MCF 10A (cell line): ENCODE measurements around the gene FNIP1. TPM values are rescaled to one million over a fixed set of nuclear protein-coding genes. Genes with fewer than 3 reads are reported as not detected.
"Not testable (repeated sequence)": the region's sequence is repeated elsewhere in the genome, so short reads cannot be mapped to it uniquely, and the experiment has no call there.

ENCODE experiments used
- BruUV-seq: library from RNA; stranded (reverse); fragments of 400-500 nt; replicated peaks from 2 replicates; lab custom pipeline; 2021; lab: Mats Ljungman, UMichigan
- CTCF ChIA-PET: fragments of 300-600 bp; sonication (Branson Sonifier 250); formaldehyde crosslinking; extraction: SDS; loops from one replicate; lab custom pipeline; 2021; ENCODE audit warnings: antibody characterized with exemption, inconsistent platforms; lab: Yijun Ruan, JAX
- POLR2A ChIA-PET: fragments of 300-600, 350-650 bp; sonication (Branson Sonifier 250); formaldehyde crosslinking; extraction: SDS; loops from one replicate; lab custom pipeline; 2020; ENCODE audit warnings: antibody characterized with exemption, inconsistent platforms; lab: Yijun Ruan, JAX
- DNase-seq: peaks from one replicate; pipeline ENCODE4 v3.0.0-alpha.2; 2018; ENCODE audit not compliant: unreplicated experiment
- H3K27ac Mint-ChIP-seq: one replicate; pipeline ENCODE4 v1.8.0; 2022; ENCODE audit warnings: mild to moderate bottlenecking, low read depth, mixed read lengths; ENCODE audit not compliant: unreplicated experiment
- H3K27me3 Mint-ChIP-seq: one replicate; pipeline ENCODE4 v1.8.0; 2022; ENCODE audit warnings: mixed read lengths; ENCODE audit not compliant: insufficient read depth, unreplicated experiment
- H3K36me3 Mint-ChIP-seq: one replicate; pipeline ENCODE4 v1.8.0; 2022; ENCODE audit warnings: mild to moderate bottlenecking, moderate library complexity, mixed read lengths; ENCODE audit not compliant: insufficient read depth, unreplicated experiment
- H3K4me1 Mint-ChIP-seq: one replicate; pipeline ENCODE4 v1.8.0; 2022; ENCODE audit warnings: mixed read lengths; ENCODE audit not compliant: insufficient read depth, unreplicated experiment
- H3K4me3 Mint-ChIP-seq: one replicate; pipeline ENCODE4 v1.8.0; 2022; ENCODE audit warnings: mild to moderate bottlenecking, moderate library complexity, mixed read lengths; ENCODE audit not compliant: unreplicated experiment
- H3K9me3 Mint-ChIP-seq: one replicate; pipeline ENCODE4 v1.8.0; 2022; ENCODE audit warnings: mixed read lengths; ENCODE audit not compliant: unreplicated experiment
- CTCF ChIP-seq: fragments of 200-600 bp; IDR thresholded peaks from one replicate; pipeline ENCODE4 v1.8.0; 2022; ENCODE audit warnings: antibody characterized with exemption, mild to moderate bottlenecking; ENCODE audit not compliant: unreplicated experiment
- intact Hi-C: fragments of 100-400 bp; cut with micrococcal nuclease; formaldehyde crosslinking; loops from 2 replicates; pipeline ENCODE4 v1.14.1; 2022
- total RNA-seq: library from RNA; stranded (reverse); gene quantifications from 2 replicates; pipeline ENCODE4 v1.2.3, GENCODE V29; 2022

FNIP1 gene
- total RNA-seq, 1 experiment from 2014 or later: 36.3 TPM

- Mint-ChIP-seq H3K4me1 (peaks cover 12% of the 10 kb centered on the region), H3K27me3 (no peaks in the 10 kb centered on the region), H3K4me3 (no peak overlapping the region), H3K27ac (no peak overlapping the region), H3K9me3 (no peaks in the 10 kb centered on the region), H3K36me3 (no peaks in the 10 kb centered on the region)
- ChIA-PET POLR2A (interaction anchor here (1.8 kb wide), 1 partner anchor 15 kb away, joined by 5 read pairs; no protein-coding TSS in a partner anchor), CTCF (interaction anchor here (0.7 to 1.2 kb wide), 2 partner anchors 8 to 777 kb away, joined by 3 read pairs; no protein-coding TSS in a partner anchor)
- TF ChIP-seq CTCF: no peak
- intact Hi-C loops: no loop called here
- BruUV-seq: no TSS peak
- no peak for DNase-seq
Observed at GRCh38 chr5:131782717-131783116, 14.1 kb downstream of the FNIP1 start.

GRCh38 chr5:131778141-131778540 is 18.7 kb downstream of the FNIP1 start:
- H3K27me3 Mint-ChIP-seq, DNase-seq, H3K9me3 Mint-ChIP-seq, H3K36me3 Mint-ChIP-seq, H3K4me1 Mint-ChIP-seq, BruUV-seq, CTCF ChIA-PET, H3K4me3 Mint-ChIP-seq, POLR2A ChIA-PET, intact Hi-C loops, H3K27ac Mint-ChIP-seq: not testable (repeated sequence)

GRCh38 chr5:131776450-131776849 is 20.4 kb downstream of the FNIP1 start:
- Mint-ChIP-seq H3K4me1 (peaks cover 6% of the 10 kb centered on the region), H3K36me3 (no peaks in the 10 kb centered on the region), H3K9me3 (no peaks in the 10 kb centered on the region), H3K4me3 (no peak overlapping the region), H3K27me3 (no peaks in the 10 kb centered on the region), H3K27ac (no peak overlapping the region)
- CTCF ChIA-PET: interaction anchor here (1.1 kb wide), 1 partner anchor 225 kb away, joined by 5 read pairs; no protein-coding TSS in a partner anchor
- intact Hi-C loops: no loop called here
- BruUV-seq: no TSS peak
- no peak for TF ChIP-seq CTCF
- DNase-seq: no peak
- POLR2A ChIA-PET: interaction anchor here (0.8 kb wide), 1 partner anchor 21 kb away, joined by 4 read pairs; the partner anchor contains the start of gene FNIP1

- Mint-ChIP-seq H3K27ac (no peak overlapping the region), H3K27me3 (no peaks in the 10 kb centered on the region), H3K4me1 (peaks cover 11% of the 10 kb centered on the region), H3K4me3 (no peak overlapping the region), H3K9me3 (no peaks in the 10 kb centered on the region), H3K36me3 (no peaks in the 10 kb centered on the region)
- TF ChIP-seq CTCF: no peak
- no peak for DNase-seq
- POLR2A ChIA-PET: interaction anchor here (0.6 to 1.4 kb wide), 5 partner anchors 13 to 1974 kb away, joined by 3 to 6 read pairs (median 3); partner anchors contain the start of gene FNIP1
- CTCF ChIA-PET: interaction anchor here (0.7 to 1.0 kb wide), 5 partner anchors 8 to 407 kb away, joined by 3 to 4 read pairs (median 3); no protein-coding TSS in a partner anchor
- intact Hi-C loops: no loop called here
- BruUV-seq: no TSS peak
Observed at GRCh38 chr5:131774652-131775367, 22.0 kb downstream of the FNIP1 start.
